NCI-H510A (cell line): ENCODE results near the gene SEC61B.
"Not testable (repeated sequence)": the region's sequence is repeated elsewhere in the genome, so short reads cannot be mapped to it uniquely, and the experiment has no call there.

Source experiments
- DNase-seq: peaks from one replicate; lab custom pipeline; 2025; lab: John Stamatoyannopoulos, UW

SEC61B gene

DNA sequence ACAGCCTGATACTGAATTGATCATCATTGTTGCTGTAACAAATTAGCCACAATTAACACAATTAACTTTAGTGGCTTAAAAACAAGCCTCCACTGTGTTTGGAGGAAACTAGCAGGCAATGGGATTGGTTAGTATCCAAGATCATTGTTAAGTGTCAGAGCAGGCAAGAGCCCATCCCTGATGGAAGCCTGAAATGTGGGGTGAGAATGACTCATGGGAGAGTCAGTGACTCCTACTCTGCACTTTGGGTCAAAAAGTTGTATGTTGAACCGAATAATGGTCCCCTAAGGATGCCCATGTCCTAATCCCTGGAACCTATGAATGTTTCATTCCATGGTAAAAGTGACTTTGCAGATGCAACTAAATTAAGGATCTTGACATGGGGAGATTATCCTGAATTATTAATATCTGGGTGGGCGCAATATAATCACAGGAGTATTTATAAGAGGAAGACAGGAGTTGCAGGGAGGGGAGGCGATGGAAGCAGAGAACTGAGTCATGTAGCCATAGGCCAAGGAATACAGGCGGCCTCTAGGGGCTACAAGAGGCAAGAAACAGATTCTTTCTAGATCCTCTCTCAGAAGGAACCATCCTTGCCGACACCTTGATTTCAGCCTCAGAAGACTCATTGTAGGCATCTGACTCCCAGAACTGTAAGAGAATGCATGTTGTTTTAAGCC is 29.2 kb upstream of the SEC61B start:
- DNase-seq: no peak

DNA sequence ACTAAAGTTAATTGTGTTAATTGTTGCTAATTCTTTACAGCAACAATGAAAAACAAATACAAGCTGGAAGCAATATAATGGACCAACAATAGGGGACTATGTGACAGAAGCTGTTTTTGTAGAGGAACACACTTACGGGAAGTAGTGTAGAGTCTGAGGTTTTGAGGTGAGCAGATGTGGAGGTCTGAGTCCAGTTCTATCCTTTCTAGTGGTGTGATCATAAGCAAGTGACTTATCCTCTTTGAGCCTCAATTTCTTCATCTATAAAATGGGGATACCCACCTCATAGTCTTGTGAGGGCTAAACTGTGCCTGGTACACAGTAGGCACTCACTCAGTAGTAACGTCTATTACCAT is 28.6 kb upstream of the SEC61B start:
- DNase-seq: no peak

DNA sequence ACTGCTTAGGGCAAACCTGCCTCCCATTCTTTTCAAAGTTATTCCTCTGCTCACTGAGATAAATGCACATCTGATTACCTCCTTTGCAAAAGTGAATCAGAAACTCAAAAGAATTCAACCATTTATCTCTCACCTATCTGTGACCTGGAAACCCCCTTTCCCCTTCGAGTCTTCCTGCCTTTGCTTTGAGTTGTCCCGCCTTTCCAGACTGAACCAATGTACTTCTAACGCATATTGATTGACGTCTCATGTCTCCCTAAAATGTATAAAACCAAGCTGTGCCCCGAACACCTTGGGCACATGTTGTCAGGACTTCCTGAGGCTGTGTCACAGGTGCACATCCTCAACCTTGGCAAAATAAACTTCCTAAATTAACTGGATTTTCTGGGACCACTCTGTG is 25.6 kb upstream of the SEC61B start:
- DNase-seq: not testable (repeated sequence)

DNA sequence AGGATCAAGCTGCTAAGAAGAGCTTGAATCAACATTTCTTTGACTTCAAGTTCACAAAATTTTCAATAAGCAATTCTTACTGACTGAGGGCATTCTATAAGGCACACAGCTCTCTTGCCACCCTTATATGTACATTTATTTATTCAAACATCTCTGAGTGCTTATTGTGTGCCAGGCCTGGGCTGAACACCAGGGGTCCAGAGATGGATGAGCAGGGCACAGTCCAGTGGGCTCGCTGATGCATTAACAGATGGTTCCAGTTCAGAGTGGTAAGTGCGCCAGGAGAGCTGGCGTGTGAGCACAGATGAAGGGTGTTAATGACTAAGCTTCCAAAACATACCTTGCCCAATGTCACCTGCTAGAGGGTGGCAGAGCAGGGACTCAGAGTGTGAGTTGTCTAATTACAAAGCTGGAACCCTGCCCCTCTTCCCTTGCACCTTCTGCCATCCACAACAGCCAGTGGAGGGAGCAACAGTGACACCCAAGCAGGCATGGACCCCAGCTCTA is 24.9 kb upstream of the SEC61B start:
- DNase-seq: no peak

DNA sequence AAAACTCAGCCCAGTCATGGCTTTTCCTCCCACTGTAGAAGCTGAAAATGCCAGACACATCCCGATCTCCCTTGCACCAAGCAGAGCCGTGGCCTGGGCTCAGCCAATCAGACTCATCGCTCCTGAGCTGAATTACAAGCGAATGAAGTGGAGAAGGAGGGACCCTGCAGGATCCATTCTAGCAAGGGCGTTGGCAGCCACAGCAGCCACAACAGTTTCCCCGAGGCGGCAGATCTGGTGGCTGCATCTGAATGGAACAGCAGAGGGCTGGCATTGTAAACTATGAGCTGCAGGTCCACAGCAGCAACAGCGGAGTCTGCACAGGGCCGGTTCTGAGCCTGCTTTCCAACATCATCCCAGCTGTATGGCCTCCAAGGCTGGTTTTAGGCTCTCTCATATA is 24.1 kb upstream of the SEC61B start:
- no peak for DNase-seq

DNA sequence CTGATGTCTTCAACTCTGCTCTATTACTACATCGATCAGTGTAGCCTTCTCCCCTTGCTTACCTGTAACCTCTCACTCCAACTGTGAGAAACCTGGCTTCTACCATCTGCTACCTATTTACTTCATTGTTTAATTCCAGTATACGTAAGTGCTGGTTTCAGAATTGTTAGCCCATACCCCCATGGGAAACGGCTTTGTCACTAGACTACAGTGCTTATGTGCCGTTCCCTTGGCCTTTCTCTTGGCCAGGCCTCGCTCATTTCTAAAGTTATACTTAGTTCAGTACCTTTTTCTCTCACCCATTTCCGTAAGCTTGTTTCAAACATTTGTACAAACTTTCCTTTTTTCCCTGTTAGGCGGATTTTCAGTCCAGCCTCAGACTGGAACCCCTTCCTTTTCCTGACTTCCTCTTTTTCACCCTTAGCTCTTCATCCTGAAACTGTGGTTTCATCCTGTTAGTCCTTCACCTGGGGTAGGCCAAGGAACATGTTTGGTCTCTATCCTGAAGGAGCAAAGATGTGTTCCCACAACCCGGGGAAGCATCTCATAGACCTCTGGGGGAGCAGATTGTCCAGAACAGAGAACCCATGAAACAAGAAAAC is 22.0 kb upstream of the SEC61B start:
- DNase-seq: no peak

DNA sequence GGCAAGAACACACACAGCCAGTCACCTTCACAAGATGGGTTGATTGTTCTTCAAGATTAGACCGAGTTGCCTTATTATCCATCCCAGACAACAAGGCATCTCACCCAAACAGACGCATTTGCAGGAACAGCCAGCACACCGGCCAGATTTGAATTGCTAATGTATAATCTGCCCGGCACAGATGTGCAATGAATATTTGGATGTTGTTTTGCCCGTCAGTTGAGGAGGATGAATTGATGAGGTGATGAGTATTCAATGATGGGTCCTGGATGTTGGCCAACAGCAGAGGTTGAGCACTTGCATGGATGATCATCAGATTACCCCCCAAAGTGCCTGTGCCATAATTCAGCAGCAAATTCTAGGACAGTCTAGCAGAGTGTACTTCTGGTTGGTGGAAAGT is 20.5 kb upstream of the SEC61B start:
- DNase-seq: no peak

DNA sequence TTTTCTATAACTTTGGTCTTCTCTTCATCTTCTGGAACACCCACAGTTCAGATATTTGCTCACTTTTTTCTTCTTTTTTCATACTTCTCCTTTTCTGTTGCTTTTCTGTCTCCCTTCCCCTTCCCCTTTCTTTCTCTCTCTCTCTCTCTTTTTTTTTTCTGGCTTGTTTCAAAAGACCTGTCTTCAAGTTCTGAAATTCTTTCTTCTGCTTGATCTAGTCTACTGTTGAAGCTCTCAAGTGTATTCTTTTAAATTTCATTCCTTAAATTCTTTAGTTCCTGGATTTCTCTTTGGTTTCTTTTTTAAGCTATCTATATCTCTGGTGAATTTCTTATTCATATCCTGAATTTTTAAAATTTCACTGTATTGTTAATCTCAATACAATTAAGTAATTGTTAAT is 11.5 kb upstream of the SEC61B start:
- no peak for DNase-seq

DNA sequence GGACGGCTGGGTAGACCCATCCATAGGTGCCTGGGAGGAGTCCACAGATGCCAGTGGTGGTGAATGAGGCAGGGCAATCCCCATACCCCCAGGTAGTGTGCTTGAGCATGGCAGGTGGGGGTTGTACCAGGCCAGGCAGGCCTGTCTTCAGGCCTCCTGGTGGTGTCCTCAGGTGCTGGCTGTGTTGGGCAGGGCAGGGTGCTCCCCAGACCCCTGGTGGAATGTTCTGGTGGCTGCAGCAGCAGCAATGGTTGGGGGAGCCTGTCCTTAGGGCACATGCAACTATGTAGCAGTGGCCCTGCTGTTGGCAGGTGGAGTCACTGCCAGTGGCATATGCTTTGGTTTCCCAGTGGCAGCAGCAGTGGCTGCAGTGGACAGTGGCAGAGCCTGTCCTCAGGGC is 10.3 kb upstream of the SEC61B start:
- no peak for DNase-seq

DNA sequence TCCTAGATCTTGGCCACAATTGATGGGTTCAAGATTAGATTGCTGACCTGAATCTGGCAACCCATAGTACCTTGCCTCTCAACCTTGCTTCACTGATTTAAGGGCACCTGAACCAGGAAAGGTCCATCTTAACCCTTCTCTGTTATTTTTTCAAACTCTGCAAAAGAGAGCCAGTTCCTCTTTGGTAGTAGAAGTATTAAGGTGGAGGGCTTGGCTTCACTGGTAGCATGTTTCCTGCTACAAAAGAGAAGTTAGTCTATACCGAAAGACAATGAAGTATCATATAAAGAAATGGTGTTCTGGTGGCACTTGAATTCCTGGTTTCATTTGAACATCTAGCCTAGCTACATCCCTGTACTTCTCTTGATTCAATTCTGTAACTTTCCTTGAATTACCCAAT is 8.9 kb upstream of the SEC61B start:
- DNase-seq: no peak

DNA sequence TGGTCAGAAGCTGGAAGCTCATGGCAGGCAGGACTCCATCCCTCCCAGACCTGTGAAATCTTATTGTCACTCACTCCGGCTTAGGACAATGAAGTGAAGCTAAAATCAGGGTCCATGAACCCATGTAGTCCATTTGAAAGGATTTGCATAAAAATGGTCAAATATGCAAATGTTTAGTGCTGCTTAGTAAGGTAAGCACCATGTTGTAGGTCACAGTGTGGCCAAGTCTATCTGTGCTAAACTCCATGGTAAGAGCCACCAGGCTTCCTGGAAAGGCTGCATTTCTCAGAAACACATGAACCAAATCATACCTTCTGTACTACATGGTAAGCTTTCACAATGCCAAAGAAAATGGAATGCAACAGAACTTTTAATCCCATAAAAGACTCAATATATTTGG is 6.0 kb upstream of the SEC61B start:
- DNase-seq: no peak

DNA sequence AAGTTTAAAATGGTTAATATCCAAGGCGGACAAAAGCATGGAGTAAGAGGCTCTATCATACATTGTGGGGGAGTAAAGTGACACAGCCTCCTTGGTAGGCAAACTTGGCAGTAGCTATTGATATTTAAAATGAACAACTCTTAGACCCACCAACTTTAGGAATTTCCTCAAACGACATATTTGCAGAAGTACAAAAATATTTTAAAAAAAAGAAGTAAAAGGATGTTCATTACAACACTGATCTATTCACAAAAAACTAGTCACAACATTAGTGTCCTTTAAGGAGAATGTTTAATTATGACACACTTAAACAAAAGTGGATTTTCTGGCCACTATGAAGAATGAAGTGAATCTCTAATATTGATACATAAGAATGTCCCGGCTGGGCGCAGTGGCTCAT is 2.1 kb upstream of the SEC61B start:
- DNase-seq: no peak

DNA sequence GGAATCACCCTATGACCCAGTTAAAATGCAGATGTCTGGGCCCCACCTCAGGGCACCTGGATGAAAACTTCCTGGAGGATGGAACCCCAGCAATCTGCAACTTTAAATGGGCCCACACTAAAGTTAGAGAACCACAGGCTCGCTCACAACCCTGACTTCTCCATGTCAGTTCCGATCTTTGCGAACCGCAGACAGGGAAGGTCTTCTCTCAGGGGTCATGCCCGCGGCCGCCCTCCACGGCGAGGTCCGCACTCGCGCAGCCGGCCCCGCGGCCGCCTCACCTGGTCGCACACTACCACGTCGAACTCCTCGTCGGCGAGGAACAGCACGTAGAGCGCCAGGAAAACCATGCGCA is 839 bp upstream of the SEC61B start:
- DNase-seq: no peak

DNA sequence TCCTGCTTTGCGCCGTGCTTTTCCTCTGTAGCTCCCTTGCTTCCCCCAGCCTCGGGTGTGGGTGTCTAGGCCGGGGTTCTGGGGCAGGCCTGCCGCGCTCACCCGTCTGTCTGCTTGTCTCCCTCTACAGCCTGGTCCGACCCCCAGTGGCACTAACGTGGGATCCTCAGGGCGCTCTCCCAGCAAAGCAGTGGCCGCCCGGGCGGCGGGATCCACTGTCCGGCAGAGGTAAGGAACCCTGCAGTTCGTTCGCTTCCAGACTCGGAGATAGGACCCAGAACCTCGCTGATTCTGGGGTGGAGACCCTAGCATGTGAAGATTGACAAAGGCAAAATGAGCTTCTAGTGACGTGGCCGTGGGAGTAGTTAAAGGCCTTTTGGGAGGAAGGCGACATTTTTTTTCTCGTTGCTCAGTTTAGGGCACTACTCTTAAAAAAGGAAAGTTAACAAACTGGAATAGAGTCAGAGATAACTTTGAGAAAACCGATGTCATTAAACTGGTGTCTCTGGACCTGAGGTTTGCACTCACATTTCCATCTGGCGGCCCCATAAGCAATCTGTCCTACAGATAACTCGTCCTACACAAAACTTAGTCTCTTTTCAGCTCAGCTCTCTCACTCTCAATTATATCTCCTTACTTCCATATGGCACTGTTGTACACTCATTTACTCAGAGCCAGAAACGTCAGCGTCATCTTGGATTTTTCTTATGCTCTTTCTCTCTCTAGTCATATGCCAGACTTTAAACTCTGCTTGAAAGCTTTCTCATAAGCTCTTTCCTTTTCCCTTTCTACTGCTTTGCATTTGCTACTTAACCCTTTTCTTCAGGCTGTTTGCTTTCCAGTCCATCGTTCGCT is 561 bp downstream of the SEC61B start:
- no peak for DNase-seq

DNA sequence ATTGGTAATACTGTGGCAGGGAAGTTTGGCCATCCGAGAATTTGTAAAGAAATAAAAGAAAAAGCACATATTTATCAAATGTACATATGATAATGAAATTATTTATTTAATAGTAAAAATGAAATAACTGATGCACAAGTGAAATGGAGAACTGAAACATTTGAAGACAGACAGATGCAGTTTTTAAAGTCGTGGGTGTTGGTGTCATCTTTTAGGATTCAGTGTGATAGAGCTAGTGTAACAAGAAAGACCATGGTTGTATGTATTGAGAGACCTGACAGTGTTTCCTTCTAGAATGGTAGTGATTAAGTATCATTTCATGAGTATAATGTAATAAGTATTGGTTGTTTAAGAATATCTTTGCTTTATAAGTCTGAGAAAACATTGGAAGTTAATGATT is 2.4 kb downstream of the SEC61B start:
- DNase-seq: no peak

DNA sequence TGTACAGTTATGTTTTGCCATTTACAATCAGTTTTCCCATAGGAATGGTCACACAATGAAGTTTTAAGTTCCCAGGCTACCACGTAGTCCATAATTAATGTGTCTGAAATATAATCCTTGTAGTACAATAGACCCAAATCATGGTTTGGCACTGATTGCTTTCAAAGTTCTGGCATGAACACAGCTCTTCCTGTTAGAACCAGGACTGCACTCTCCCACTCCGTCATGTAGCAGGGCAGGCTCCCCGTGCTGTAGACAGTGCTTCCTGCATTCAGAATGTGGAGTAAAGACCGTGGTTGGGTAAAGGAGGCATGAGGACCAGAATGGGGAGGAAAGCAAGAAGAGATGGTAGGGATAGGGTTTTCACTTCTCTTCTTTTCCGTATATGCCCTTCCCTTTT is 4.0 kb downstream of the SEC61B start:
- no peak for DNase-seq

DNA sequence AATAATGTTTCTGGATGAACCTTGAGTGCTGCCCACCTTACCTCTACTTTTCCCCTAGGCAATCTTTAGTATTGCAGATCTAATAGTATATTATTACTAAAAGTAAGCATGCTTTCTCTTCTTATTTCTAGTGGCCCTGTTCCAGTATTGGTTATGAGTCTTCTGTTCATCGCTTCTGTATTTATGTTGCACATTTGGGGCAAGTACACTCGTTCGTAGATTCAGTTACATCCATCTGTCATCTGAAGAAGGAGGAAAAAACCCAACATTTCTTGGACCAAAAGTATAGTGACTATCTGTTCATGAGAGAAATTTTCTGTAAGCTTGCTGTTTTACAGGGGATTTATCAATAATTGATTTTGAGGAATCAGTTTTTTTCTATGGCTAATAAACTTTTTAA is 8.1 kb downstream of the SEC61B start:
- no peak for DNase-seq

DNA sequence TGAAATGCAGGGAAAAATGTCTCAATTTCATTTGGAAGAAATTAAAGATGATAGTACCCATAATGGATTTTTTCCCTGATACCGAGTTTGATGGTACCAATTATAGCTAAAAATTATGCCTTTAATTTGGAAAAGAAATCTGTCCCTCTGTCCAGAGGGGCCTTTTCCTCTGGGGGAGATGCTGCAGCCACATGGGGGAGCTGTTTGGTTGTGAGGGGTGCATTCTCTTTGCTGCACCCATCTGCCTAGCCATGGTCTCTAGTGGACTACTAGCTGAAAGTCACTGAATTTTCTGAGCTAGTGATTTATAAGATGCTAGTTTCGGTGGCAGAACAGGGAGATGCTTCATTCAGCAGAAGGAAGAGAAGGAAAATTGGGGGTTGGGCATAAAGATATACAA is 9.6 kb downstream of the SEC61B start:
- no peak for DNase-seq

DNA sequence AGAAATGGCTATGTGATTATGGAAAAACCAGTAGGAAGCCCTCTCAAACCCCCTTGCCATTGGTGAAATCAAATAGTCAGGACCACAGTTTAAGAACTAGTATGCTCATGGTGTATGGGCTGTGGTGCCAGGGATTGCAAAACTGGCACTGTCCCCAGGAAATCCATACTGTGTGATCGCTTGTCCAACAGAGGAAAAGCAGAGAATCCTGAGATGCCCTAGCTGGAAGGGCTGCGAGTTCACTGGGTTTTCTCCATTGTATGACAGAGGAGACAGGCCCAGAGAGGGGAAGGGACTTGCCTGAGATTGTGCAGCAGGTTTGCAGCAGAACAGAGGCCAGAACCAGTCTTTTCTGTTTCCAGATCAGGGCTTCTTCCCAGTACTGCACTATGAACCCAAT is 12.5 kb downstream of the SEC61B start:
- DNase-seq: no peak

DNA sequence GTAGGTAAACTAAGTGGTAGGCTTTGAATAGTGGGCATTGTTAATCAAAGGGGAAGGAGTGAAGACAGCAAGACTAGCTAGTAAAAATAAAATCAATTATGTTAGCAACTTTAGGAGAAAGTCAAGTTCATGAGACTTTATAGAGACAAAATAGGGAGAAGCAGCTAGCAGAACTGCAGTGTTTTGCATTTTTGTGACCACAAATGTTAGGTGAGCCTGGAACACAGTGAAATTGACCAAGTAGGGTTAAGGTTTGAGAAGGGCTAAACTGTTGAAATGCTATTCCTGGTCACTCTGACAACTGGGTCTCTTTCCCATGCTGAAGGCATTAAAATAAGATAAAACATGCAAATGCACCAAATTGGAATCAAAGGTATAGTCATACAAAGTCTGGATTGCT is 13.0 kb downstream of the SEC61B start:
- DNase-seq: no peak

DNA sequence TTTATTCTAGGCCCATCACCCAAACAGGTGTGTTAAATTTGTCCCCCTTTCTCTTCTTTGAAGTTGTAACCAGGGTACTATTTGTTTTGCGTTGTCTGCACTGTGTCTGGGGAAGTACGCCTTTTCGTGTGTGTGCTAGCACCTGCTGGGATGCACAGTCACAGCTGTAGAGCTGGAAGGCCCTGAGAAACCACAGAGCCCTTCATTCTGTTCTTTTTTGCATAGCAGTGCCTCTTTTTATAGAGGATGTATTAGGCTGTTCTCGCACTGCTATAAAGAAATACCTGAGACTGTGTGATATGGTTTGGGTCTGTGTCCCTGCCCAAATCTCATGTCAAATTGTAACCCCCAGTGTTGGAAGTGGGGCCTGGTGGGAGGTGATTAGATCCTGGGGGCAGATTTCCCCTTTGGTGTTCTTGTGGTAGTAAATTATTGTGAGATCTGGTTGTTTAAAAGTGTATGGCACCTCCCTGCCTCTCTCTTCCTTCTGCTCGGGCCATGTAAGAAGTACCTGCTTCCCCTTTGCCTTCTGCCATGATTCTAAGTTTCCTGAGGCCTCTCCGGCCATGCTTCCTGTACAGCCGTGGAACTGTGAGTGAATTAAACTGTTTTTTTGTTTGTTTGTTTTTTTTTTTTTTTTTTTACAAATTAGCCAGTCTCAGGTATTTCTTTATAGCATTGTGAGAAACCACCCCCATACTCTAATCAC is 14.0 kb downstream of the SEC61B start:
- DNase-seq: no peak

DNA sequence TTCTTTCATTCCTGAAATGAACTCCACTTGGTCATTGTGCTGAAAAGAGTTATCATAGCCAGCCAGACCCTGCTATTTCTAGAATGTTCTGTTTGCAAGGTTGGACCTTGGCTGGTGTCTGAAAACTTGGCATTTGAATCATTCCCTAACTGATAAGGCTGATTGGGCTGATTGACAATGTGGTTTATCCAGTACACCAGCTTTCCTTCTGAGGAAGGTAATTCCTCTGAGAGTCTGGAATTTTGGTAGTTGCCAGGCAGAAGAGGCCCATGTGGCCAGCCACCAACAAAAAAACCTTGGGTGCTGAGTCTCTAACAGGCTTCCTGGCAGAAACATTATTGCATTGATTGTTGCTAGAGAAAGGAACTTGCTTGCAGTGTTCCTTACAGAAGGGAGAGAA is 15.3 kb downstream of the SEC61B start:
- no peak for DNase-seq

DNA sequence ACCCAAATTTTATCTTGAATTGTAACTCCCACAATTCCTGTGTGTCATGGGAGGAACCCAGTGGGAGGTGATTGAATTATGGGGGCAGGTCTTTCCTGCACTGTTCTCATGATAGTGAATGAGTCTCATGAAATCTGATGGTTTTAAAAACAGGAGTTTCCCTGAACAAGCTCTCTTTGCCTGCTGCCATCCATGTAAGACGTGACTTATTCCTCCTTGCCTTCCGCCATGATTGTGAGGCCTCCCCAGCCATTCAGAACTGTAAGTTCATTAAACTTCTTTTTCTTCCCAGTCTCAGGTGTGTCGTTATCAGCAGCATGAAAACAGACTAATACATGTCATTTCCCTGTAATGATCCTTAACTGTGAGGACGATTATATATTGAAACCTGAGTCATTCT is 15.8 kb downstream of the SEC61B start:
- not testable (repeated sequence) for DNase-seq
